GM12801 (cell line): ENCODE results near the gene VSIG2.

Experiments used
- TF ChIP-seq, protein P1 (sequence below): IDR thresholded peaks from one replicate; pipeline ENCODE4 v1.5.1; 2011; ENCODE audit warnings: control low read depth; ENCODE audit not compliant: insufficient read length; ENCODE audit errors: extremely low read depth

The VSIG2 gene

DNA sequence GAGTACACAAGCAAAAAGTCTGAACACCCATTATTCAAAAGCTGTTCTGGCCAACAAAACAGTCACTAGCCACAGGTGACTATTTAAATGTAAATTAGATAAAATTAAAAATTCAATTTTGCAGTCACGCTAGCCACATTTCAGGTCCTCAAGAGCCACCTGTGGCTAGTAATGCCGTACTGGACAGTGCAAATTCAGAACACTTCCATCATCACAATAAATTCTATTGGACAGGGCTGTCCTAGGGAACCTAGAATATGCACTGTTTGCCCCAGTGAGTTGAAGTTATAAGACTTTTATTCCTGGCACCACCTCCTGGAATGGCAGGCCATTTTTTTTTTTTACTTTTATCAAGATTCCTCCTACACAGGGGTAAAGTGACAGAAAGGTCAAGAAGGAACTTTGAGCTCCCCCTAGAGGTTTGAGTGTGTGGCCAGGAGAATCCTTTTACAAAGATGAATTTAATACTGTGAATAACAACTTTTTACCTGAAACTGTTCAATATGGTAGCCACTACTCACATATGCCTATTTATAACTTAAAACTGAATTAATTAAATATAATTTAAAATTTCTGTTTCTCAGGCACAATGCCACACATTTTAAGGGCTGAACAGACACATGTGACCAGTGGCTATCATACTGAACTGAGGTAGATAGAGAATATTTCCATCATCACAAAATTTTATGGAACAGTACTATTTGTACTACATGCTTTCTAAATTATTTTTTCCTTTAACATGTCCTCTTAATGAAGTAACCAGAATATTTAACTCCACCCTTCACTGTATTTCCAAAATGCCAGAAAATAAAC, 41.6 kb upstream of the VSIG2 start:
- TF ChIP-seq, protein P1, sequence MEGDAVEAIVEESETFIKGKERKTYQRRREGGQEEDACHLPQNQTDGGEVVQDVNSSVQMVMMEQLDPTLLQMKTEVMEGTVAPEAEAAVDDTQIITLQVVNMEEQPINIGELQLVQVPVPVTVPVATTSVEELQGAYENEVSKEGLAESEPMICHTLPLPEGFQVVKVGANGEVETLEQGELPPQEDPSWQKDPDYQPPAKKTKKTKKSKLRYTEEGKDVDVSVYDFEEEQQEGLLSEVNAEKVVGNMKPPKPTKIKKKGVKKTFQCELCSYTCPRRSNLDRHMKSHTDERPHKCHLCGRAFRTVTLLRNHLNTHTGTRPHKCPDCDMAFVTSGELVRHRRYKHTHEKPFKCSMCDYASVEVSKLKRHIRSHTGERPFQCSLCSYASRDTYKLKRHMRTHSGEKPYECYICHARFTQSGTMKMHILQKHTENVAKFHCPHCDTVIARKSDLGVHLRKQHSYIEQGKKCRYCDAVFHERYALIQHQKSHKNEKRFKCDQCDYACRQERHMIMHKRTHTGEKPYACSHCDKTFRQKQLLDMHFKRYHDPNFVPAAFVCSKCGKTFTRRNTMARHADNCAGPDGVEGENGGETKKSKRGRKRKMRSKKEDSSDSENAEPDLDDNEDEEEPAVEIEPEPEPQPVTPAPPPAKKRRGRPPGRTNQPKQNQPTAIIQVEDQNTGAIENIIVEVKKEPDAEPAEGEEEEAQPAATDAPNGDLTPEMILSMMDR: no peak

DNA sequence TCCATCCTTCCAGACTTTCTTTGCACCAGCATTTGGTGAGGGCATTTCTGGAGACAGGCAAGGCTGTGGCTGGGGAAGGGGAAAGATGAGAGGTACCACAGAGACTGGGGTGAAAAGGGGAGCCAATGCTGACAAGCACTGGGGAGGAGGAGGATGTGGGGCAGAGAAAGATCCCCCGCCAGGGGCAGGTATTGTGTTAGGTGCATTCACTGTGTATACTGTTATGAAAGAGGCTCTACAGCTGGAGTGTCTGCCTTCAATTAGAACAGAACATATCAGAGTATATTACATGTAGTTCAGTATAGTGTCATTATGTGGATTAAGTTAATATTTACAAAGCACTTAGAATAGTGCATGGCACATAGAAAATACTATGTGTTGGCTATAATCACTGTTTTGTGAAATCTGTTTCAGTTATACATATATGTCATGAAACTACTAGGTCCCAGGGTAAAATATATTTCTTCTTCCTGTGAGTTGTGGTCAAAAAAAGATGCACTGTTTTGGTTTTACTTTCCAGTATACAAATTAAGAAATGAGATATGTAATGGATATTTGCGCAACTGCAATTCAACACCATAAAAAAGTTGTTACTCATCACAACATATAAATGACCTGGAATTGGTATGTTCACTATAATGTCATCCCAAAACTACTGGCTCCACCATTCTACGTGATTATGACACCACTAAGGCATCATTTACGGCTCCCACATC, 39.7 kb upstream of the VSIG2 start:
- TF ChIP-seq, protein P1: no peak

DNA sequence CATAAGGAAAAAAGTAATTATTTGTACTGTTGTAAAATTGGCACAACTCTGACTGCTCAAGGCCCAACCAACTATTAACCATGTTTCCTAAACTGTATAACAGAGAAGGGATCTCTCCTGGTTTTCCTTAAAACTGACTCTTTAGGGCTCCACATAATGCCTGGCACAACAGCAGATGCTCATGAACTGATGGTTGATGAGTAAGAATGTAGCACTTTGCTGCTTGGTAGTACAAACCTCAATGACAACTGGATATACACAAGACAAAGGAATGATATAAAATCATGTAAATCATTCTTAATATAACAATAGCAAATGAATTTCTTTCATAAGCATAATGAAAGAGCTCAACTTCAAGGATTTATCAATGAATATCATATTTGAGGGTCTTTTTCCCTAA, 36.5 kb upstream of the VSIG2 start:
- TF ChIP-seq, protein P1: no peak

DNA sequence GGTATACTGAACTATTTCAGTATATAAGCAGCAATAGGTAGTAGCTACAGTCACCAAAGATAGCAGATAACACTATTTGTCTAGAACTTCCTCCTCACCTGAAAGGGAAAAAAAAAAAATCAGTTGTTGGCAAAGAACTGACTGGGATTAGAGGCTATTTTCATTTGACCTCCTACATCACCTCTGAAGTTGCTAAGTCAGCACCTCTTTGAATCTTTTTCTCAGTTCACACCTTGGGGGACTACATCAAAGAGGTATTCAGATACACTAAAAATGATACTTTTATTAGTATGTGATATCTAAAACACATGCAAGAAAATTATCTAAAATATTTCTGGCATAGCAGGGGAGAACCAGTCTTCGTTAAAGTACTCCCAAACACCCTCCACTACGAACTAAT, 32.0 kb upstream of the VSIG2 start:
- TF ChIP-seq, protein P1: no peak

DNA sequence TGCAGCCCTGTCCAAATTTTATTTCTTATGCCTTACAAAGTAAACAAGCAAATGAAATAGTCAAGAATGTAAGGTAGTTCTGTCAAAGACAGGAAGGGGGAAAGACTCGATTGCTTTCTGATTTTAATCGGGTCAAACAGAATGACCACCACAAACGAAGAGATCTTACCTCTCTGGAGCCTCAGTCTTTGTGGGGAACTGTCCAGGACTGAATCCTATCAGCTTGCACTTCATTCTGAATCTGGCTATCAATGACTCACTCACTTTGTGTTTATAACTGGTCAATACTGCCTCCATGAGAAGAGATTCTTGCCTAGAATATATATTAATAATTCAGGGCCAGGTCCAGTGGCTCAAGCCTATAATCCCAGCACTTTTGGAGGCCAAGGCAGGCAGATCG, 30.9 kb upstream of the VSIG2 start:
- TF ChIP-seq, protein P1: no peak

DNA sequence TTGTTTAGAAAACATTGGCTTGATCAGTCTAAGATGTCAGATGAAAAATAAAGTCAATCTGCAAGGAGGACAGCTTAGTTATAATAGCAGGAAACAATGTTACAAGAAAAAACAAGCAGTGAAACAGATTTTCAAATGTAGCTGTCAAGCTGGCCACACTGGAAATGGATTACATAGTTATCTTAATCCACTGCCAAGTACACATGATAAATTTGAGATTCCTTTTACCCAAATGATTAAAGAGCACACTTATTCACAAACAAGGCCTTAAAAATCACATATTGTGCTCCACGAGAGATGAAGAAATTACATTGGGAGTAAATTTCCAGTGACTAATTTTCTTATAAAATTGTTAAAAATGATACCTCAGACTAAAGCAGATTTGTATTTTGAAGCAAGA, 27.5 kb upstream of the VSIG2 start:
- TF ChIP-seq, protein P1: no peak

DNA sequence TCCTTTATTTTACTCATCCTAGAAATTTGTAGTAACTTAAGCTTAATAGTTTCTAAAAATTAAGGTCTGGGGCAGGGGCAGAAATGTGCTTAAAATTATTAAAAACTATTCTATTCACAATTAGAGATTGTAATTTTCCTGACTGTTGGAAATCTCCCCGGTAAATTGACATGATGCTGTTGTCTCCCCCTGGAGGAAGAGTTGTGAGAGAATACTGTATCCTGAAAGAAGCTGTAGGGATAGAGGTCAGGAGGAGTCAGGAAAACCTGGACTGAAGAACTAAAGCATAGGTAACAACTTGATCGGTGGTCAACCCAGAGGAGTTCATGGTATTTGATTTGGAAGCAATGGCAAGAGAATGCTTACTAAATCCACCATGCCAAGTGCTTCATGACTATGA, 26.2 kb upstream of the VSIG2 start:
- TF ChIP-seq, protein P1: no peak
